ENCODE data around the gene PCDHGA1.

GRCh38 chr5:141547488-141547887, 217.2 kb downstream of the PCDHGA1 start:
- TF ChIP-seq CTCF (IDR thresholded peaks at IDR 0.05) (no peak), POLR2A (IDR thresholded peaks at IDR 0.05) (no peak)
